HG02840 (cell line): ENCODE data around the gene CDY1.
"Not testable (repeated sequence)": the region's sequence is repeated elsewhere in the genome, so short reads cannot be mapped to it uniquely, and the experiment has no call there.

Source experiments
- ATAC-seq: cut with Tn5 transposase; IDR thresholded peaks from one replicate; pipeline ENCODE4 v1.9.1; 2021; ENCODE audit warnings: mild to moderate bottlenecking, moderate library complexity, moderate number of reproducible peaks; ENCODE audit not compliant: unreplicated experiment, low FRiP score

Gene CDY1, protein sequence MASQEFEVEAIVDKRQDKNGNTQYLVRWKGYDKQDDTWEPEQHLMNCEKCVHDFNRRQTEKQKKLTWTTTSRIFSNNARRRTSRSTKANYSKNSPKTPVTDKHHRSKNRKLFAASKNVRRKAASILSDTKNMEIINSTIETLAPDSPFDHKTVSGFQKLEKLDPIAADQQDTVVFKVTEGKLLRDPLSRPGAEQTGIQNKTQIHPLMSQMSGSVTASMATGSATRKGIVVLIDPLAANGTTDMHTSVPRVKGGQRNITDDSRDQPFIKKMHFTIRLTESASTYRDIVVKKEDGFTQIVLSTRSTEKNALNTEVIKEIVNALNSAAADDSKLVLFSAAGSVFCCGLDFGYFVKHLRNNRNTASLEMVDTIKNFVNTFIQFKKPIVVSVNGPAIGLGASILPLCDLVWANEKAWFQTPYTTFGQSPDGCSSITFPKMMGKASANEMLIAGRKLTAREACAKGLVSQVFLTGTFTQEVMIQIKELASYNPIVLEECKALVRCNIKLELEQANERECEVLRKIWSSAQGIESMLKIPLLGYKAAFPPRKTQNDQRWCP

DNA sequence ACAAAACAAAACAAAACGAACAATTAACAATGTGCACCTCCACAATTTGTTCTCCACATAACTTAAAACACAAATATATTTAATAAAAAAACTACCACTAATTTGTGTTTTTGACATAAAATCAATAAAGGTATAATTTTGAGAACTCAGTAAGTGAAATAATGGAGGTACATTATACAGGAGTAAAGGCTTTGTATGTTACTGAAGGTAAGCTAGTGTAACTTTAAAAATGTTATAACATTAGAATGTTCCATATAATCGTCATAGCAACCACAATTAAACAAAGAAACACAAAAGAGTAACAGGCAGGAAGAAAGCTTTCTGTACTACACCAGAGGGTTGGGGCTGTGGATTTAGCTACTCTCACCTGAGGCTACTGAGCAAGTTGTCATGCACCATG, at the start of gene CDY1:
CDY1 (plus strand) TSS at position 301 of the 400 bp plus-strand sequence. CDS start 326 bp downstream, outside the sequence.
- ATAC-seq = not testable (repeated sequence)

DNA sequence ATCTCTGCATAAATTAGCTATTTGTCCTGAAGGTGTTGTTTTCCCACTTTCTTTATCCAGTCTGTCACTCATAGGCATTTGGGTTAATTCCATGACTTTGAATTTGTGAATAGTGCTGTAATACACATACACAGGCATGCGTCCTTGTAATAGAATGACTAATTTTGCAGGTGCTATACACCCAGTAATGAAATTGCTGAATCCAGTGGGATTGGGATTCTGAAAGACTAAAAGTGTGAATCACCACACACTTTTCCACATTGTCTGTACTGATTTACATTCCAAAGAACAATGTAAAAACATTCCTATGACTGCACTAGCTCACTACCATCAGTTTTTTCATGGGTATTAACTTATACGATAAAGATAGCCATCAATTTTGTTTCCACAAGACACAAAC, 28.6 kb upstream of the CDY1 start:
- not testable (repeated sequence) for ATAC-seq

DNA sequence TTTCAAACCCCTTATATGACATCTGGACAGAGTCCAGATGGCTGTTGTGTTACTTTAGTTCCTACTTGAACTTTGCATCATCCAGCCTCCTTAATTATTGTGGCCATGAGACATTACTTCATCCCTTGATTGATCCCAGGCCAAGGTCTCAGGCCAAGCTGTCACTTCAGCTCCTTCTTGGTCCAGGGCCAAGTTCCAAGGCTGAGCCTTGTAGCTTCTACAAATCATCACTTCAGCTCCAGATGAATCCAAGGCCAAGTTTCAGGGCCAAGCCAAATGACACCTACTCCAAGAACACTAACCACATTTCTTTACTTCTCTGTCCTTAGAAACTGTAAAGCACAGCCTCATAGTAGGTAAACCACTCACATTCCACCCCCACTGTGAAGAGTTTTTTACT, 1.7 kb upstream of the CDY1 start:
- ATAC-seq = not testable (repeated sequence)

DNA sequence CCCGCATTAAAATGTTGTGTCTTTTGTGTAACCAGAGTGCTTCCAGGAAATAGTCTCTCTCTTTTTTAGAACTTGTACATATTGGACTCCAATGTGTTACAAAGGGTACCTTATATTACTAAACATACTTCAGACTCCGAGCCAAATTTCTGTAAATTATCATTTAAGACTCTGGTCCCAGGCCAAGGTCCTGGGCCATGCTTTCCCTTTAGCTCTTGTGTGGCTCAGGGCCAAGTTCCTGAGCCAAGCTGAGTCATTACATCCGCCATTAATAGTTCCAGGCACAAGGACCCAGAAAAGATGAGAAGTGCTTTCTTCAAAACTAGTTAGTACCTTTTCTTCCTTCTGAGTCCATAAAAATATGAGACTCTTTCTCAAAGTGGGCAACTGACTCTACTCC, 4.6 kb downstream of the CDY1 start:
- ATAC-seq = not testable (repeated sequence)

DNA sequence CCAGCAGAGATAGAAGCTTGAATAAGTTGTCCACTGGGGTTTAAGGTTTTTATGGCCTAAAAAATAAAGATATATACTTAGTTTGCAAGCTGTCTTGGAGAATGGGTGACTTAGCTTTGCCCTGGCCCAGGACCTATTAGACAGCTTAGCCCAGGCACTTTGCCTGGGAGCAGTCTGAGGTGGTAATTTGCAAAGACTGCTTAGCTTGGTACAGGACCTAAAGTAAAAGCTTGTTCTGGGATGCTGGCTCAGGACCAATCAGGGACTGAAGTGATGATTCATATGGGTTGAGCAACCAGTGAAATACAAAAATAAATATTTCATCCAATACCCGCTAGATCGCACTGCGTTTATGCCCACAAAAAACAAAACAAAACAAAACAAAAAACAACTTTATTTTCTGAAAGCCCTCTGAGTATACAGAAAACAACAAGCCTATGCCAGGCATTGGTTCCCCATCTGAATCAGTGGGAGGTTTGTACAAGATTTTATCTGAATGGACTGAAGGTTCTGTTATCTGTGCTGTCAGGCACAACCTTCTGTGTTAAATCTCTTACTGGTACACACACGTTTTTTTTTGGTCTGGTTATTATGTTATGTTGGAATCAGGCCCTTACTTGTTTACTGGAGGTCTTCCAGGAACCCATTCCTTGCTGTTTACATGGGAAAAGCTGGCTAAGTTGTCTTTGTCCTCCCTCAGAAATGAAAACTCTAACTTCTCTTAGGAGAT, 8.6 kb downstream of the CDY1 start:
- not testable (repeated sequence) for ATAC-seq

DNA sequence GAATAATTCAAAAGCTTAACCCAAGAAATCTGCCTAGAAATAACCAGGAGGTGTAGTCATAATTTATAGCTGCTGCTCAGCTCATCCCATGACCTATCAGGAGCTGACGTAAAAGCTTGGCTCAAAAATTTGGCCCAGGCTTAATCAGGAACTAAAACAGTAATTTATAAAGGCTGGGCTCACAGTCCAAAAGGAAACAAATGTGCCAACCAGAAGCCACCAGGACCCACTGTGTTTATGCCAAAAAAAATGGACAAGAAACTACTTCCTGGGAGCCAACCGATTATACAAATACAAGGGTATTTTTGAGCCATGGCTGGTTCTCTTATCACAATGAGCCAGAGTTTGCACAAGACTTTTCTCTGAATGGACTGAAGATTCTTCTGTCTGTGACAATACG, 17.9 kb downstream of the CDY1 start:
- not testable (repeated sequence) for ATAC-seq

DNA sequence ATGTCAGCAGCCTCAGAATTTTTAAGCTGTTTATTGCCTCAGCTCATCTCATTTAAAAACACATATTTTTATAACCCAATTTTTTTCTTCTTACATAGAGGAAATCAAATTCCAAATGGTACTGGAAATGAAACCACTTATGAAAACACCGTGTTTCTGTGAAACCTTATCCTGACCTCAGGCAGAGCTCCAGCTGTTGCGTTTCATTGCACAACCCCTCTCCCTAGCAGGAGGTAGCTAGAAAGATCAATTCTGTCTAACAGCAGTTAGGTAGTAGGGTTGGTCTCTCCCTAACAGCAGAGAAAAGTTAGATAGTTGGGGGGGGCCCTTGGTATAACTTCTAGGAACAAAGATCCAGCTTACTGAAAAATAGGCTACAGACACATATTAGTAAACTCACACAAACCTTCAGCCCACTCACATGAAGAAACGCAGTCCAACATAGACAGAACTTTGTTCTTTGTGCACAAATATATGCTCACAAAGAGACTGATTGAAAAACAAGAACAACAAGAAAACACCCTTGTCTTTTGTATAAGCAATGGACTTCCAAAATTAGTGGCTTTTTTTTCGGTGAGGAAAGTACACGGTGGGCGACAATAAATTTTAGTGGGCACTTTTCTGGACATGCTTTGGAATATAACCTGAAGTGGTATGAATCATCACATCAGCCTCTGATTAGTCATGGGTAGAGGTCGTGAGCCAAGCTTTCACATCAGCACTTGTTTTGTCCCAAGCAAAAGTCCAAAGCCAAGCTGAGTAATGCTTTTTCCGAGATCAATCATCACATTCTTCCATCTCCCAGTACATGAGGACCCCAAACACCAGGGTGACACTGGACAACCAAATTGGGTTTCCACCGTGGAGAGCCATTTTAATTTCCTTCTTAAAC, 21.4 kb downstream of the CDY1 start:
- ATAC-seq = not testable (repeated sequence)
